A549 treated with CpdA at 1 μM for 4 hours (cell line): ENCODE data around the gene RAB38. TPM values are rescaled to one million over a fixed set of nuclear protein-coding genes. Genes with fewer than 3 reads are reported as not detected.

Experiments used
- total RNA-seq: library from RNA; stranded (reverse); fragments of 200-300 nt; extraction: Qiagen RNA extraction; gene quantifications from 5 replicates; pipeline ENCODE4 v1.2.3, GENCODE V29; 2022; ENCODE audit warnings: low read depth

The RAB38 gene
- total RNA-seq: 0.71 to 1.5 TPM (median 0.93 TPM) in 5 replicates

DNA sequence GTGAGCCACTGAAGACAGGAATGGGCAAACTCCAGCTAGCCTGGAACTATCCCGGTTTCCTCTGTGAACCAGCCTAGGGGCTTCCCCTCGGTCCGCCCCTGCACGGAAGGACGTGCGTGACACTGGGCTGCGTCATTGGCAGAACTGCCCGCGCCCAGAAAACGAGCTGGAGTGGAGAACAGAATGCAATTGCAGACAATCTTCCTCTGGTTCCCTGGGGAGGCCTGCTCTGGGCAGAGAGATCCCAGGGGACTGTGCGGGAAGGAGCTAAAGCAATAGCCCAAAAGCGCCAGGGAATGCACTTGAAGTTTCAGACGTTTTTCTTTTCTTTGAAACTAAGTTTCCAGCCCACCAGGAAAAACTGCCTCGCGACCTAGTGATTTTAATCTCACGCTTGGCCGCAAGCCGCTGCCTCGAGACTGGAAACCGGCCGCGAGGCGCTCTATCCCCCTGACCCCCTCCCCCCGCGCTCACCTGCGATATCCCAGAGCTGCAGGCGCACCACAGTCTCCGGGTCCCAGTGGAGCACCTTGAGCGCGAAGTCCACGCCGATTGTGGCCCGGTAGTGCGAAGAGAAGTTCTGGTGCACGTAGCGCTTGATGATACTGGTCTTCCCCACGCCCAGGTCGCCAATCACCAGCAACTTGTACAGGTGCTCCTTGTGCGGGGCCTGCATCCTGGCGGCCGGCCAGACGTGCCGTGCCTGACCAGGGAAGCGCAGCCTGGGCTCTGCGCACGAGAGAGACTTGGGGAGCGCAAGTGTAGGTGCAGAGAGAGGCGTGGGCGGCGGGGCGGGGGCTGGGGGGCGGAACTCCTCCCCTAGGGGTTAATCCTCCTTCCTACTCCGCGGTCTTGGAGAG lies at the start of gene RAB38:
TSS of gene RAB38 (minus strand) at position 735 of the 860 bp plus-strand sequence. CDS start at position 676, 59 bp downstream.

Other genes with a start within 250 kb of the RAB38 start
- 67.2 to 78.4 TPM (median 71.5 TPM) in 5 replicates for gene CTSC, start 162.3 kb upstream of the RAB38 start, total RNA-seq